Melanocyte of skin (primary cell): ENCODE results near the gene HTRA1. TPM values are rescaled to one million over a fixed set of nuclear protein-coding genes. Genes with fewer than 3 reads are reported as not detected.

Experiments used
- small RNA-seq, 2 donors: library from RNA; depleted of rRNA; stranded (forward); fragments of <200 nt; gene quantifications; one replicate each; pipeline ENCODE3, GENCODE V24; 2012
- total RNA-seq, 2 donors: library from RNA; depleted of rRNA; stranded (reverse); fragments of >200 nt; gene quantifications; 2 replicates each; pipeline ENCODE4 v1.2.3, GENCODE V29; 2012

HTRA1 gene
- 10 to 100 TPM; 21.3 to 24.3 TPM for total RNA-seq

DNA sequence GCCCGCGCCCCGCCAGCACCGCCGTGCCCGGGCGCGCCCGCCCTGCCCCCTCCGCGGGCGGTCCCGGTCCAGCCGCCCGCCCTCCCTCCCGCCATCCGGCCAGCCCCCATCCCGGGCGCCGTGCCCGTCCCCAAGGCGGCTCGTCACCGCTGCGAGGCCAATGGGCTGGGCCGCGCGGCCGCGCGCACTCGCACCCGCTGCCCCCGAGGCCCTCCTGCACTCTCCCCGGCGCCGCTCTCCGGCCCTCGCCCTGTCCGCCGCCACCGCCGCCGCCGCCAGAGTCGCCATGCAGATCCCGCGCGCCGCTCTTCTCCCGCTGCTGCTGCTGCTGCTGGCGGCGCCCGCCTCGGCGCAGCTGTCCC is at the start of gene HTRA1:
TSS of gene HTRA1 (plus strand) at position 187 of the 362 bp plus-strand sequence. CDS start at position 287, 100 bp downstream.

DNA sequence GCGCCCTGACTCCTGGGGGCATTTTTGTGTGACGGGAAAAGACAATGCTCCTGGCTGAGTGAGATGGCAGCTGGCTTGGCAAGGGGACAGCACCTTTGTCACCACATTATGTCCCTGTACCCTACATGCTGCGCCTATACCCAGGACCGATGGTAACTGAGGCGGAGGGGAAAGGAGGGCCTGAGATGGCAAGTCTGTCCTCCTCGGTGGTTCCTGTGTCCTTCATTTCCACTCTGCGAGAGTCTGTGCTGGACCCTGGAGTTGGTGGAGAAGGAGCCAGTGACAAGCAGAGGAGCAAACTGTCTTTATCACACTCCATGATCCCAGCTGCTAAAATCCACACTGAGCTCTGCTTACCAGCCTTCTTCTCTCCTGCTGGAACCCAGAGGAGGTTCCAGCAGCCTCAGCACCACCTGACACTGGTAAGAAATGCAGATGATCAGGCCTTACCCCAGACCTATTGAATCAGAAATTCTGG is 6.7 kb upstream of the HTRA1 start, which contains the start of gene ARMS2:
TSS of gene ARMS2 (plus strand) at position 51 of the 478 bp plus-strand sequence. CDS start at position 126, 75 bp downstream.

DNA sequence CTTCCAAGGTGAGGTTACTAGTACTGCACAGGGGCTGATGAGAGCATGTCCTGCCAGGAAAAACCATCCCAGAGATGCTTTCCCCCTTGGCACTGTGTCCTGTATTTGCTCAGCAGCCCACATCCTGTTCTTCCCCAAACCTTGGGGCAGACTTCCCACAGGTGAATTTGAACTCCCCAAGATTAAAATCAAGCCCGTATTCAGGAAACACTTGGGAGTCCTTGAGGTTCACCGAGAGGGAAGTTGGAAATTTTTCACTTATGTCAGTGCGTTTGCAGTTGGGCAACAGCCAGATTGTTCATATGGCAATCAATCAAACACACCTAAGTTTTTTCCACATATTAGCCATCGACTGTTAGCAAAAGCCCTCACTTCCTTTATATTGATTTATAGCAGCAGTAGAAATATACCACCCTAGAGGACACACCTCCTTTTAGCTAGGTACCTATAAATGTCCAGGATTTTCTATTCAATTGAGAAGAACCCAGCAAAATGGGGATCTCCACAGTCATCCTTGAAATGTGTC is 99.0 kb downstream of the HTRA1 start, which contains the start of gene DMBT1:
TSS of gene DMBT1 (plus strand) at position 476 of the 526 bp plus-strand sequence. CDS start at position 493, 17 bp downstream.

Small RNA genes within 50 kb of the gene (small RNA-seq; reads per million reads assigned to genes)
- gene MIR3941, result 0 reads per million in 2 donors

Other genes starting within 250 kb of the HTRA1 start
- not detected for gene BTBD16, start 190.3 kb upstream of the HTRA1 start, total RNA-seq
- gene PLEKHA1, start 86.8 kb upstream of the HTRA1 start, total RNA-seq, result 10 to 100 TPM; 13.0 to 16.2 TPM
- gene ARMS2, start 6.9 kb upstream of the HTRA1 start, total RNA-seq, result not detected
- gene DMBT1, start 99.2 kb downstream of the HTRA1 start, total RNA-seq, result under 1 TPM in 1 of 2 donors, not detected in 1; under 0.01 TPM
- not detected for gene C10orf120, start 238.3 kb downstream of the HTRA1 start, total RNA-seq